ENCODE measurements around the gene DMD.

DMD gene

GRCh38 chrX:31301941-31302340 is 1909.4 kb downstream of the DMD start:
- in situ Hi-C loops (cut with HindIII; ENCODE audit: low sequenced_read_pairs), result no loop called here
- no peak overlapping the region for H3K4me3 ChIP-seq (ENCODE audit: low read depth, low read length)
- TF ChIP-seq CTCF (IDR thresholded peaks at IDR 0.05; ENCODE audit: low read depth, low read length), result no peak
- DNase-seq (ENCODE audit: low read depth, low spot score), result no peak

GRCh38 chrX:31301203-31301602 is 1910.1 kb downstream of the DMD start:
- DNase-seq (ENCODE audit: low read depth, low spot score), result no peak
- in situ Hi-C loops (cut with HindIII; ENCODE audit: low sequenced_read_pairs), result no loop called here
- no peak for TF ChIP-seq CTCF (IDR thresholded peaks at IDR 0.05; ENCODE audit: low read depth, low read length)
- no peak overlapping the region for H3K4me3 ChIP-seq (ENCODE audit: low read depth, low read length)

GRCh38 chrX:31298916-31299315 is 1912.4 kb downstream of the DMD start:
- in situ Hi-C loops (cut with HindIII; ENCODE audit: low sequenced_read_pairs), result no loop called here
- no peak for TF ChIP-seq CTCF (IDR thresholded peaks at IDR 0.05; ENCODE audit: low read depth, low read length)
- no peak for DNase-seq (ENCODE audit: low read depth, low spot score)
- H3K4me3 ChIP-seq (ENCODE audit: low read depth, low read length), result no peak overlapping the region

- TF ChIP-seq CTCF (IDR thresholded peaks at IDR 0.05; ENCODE audit: low read depth, low read length), result no peak
- H3K4me3 ChIP-seq (ENCODE audit: low read depth, low read length), result no peak overlapping the region
- no peak for DNase-seq (ENCODE audit: low read depth, low spot score)
- in situ Hi-C loops (cut with HindIII; ENCODE audit: low sequenced_read_pairs), result no loop called here
Observed at GRCh38 chrX:31297881-31298280, 1913.5 kb downstream of the DMD start.

- H3K4me3 ChIP-seq (ENCODE audit: low read depth, low read length), result no peak overlapping the region
- no peak for TF ChIP-seq CTCF (IDR thresholded peaks at IDR 0.05; ENCODE audit: low read depth, low read length)
- in situ Hi-C loops (cut with HindIII; ENCODE audit: low sequenced_read_pairs), result no loop called here
- no peak for DNase-seq (ENCODE audit: low read depth, low spot score)
Observed at GRCh38 chrX:31294475-31294874, 1916.9 kb downstream of the DMD start.

GRCh38 chrX:31293409-31293808 is 1917.9 kb downstream of the DMD start:
- no peak overlapping the region for H3K4me3 ChIP-seq (ENCODE audit: low read depth, low read length)
- DNase-seq (ENCODE audit: low read depth, low spot score), result no peak
- no peak for TF ChIP-seq CTCF (IDR thresholded peaks at IDR 0.05; ENCODE audit: low read depth, low read length)
- in situ Hi-C loops (cut with HindIII; ENCODE audit: low sequenced_read_pairs), result no loop called here

- no peak for DNase-seq (ENCODE audit: low read depth, low spot score)
- no peak for TF ChIP-seq CTCF (IDR thresholded peaks at IDR 0.05; ENCODE audit: low read depth, low read length)
- no peak overlapping the region for H3K4me3 ChIP-seq (ENCODE audit: low read depth, low read length)
- in situ Hi-C loops (cut with HindIII; ENCODE audit: low sequenced_read_pairs), result no loop called here
Observed at GRCh38 chrX:31291131-31291530, 1920.2 kb downstream of the DMD start.

Measured in astrocyte of the spinal cord (primary cell).